K562 (cell line): ENCODE results near the gene DNAJC9. TPM values are rescaled to one million over a fixed set of nuclear protein-coding genes. Genes with fewer than 3 reads are reported as not detected.

Experiments used
- ESRRB ChIP-seq: fragments of 250-450 bp; sonication (Bioruptor Pico); IDR thresholded peaks from 2 replicates; pipeline ENCODE4 v1.5.0; 2020; ENCODE audit warnings: mild to moderate bottlenecking, moderate library complexity, borderline replicate concordance
- HDGF ChIP-seq: fragments of 450-650 bp; IDR thresholded peaks from 2 replicates; pipeline ENCODE4 v1.6.1; 2016
- JUND ChIP-seq, 2 experiments: IDR thresholded peaks; 2 replicates in 1 of 2; 3 replicates in 1 of 2; pipeline ENCODE4 v1.6.1; 2011; ENCODE audit warnings: borderline replicate concordance in 2 of 2, low read depth in 2 of 2, low read length in 2 of 2, improper control_type of control experiment in 1 of 2, missing biosample characterization in 1 of 2, missing genetic modification characterization in 1 of 2, missing genetic modification reagents in 1 of 2
- MEF2D ChIP-seq: conservative IDR thresholded peaks from 2 replicates; pipeline ENCODE4 v1.6.1; 2016; ENCODE audit warnings: low read depth, missing genetic modification characterization, missing compliant biosample characterization
- MIER1 ChIP-seq: fragments of 450-650 bp; IDR thresholded peaks from 2 replicates; pipeline ENCODE4 v1.6.1; 2016; ENCODE audit warnings: antibody characterized with exemption, mild to moderate bottlenecking, low read depth
- POLR2G ChIP-seq: fragments of 200-400 bp; formaldehyde crosslinking; IDR thresholded peaks from 2 replicates; pipeline ENCODE4 v1.6.1; 2017; ENCODE audit warnings: low read depth, mild to moderate bottlenecking, antibody characterized with exemption, low read length, moderate library complexity
- RBBP5 ChIP-seq: fragments of 200-600 bp; sonication (generic); IDR thresholded peaks from 2 replicates; pipeline ENCODE4 v1.6.1; 2012; ENCODE audit warnings: borderline replicate concordance, mild to moderate bottlenecking, low read length, control low read depth, inconsistent platforms; ENCODE audit not compliant: insufficient read depth, poor library complexity, severe bottlenecking
- RBM22 ChIP-seq: fragments of 200-400 bp; formaldehyde crosslinking; IDR thresholded peaks from 2 replicates; pipeline ENCODE4 v1.6.1; 2018; ENCODE audit warnings: low read length, low read depth; ENCODE audit not compliant: poor library complexity, severe bottlenecking
- RNF2 ChIP-seq: sonication (generic); IDR thresholded peaks from 2 replicates; pipeline ENCODE4 v1.6.1; 2016
- STAG1 ChIP-seq: sonication (generic); formaldehyde crosslinking; IDR thresholded peaks from 2 replicates; pipeline ENCODE4 v1.5.0; 2020; ENCODE audit warnings: missing genetic modification reagents, borderline replicate concordance
- ZNF217 ChIP-seq: sonication (generic); formaldehyde crosslinking; IDR thresholded peaks from 2 replicates; pipeline ENCODE4 v1.8.0; 2022; ENCODE audit warnings: mild to moderate bottlenecking, missing genetic modification reagents
- ZNF586 ChIP-seq: fragments of 450-650 bp; formaldehyde crosslinking; conservative IDR thresholded peaks from 2 replicates; pipeline ENCODE4 v1.4.0; 2020; ENCODE audit warnings: mild to moderate bottlenecking, moderate library complexity
- polyA plus RNA-seq, 8 experiments: library from polyadenylated mRNA; depleted of rRNA in 4 of 8; stranded (reverse) in 5 of 8; unstranded in 3 of 8; fragments of >200 nt; fragmentation: Nextera tagmentation in 2 of 8; fragmentation: Illumina TruSeq in 1 of 8; extraction: Ambion mirVana in 2 of 8; extraction: Trizol in 1 of 8; gene quantifications; 2 replicates each; pipeline versions ENCODE4 v1.2.1 to v1.2.3, GENCODE V29; 2011 to 2014; ENCODE audit warnings: inconsistent platforms in 1 of 8, missing spikeins in 1 of 8
- total RNA-seq, 7 experiments: library from RNA; depleted of rRNA in 6 of 7; stranded (reverse); fragments of >200 nt in 6 of 7; fragmentation: Illumina TruSeq in 2 of 7; extraction: Trizol in 2 of 7; gene quantifications; 2 replicates each; pipeline versions ENCODE4 v1.2.1 to v1.2.3, GENCODE V29; 2011 to 2021; ENCODE audit warnings: low replicate concordance in 1 of 7
- TF ChIP-seq, protein P1 (sequence below): fragments of 200-400 bp; formaldehyde crosslinking; IDR thresholded peaks from 2 replicates; pipeline ENCODE4 v1.6.1; 2017; ENCODE audit warnings: mild to moderate bottlenecking, low read depth, low read length, moderate library complexity
- TF ChIP-seq, protein P2 (sequence below): sonication (generic); formaldehyde crosslinking; IDR thresholded peaks from 2 replicates; pipeline ENCODE4 v1.8.1; 2023; ENCODE audit warnings: mild to moderate bottlenecking, missing genetic modification reagents, moderate library complexity
- TF ChIP-seq, protein P3 (sequence below): fragments of 450-650 bp; formaldehyde crosslinking; IDR thresholded peaks from 2 replicates; pipeline ENCODE4 v1.4.0; 2020; ENCODE audit warnings: mild to moderate bottlenecking
- TF ChIP-seq, protein P4 (sequence below): fragments of 450-650 bp; IDR thresholded peaks from 2 replicates; pipeline ENCODE4 v1.6.1; 2018; ENCODE audit warnings: mild to moderate bottlenecking, low read depth; ENCODE audit not compliant: partially characterized antibody

The DNAJC9 gene
- total and polyA plus RNA-seq, 9 of the 15 experiments (the other 6 are each of a cell fraction or from before 2014, with no cell fraction given): 66.7 to 133 (median 102) TPM

DNA sequence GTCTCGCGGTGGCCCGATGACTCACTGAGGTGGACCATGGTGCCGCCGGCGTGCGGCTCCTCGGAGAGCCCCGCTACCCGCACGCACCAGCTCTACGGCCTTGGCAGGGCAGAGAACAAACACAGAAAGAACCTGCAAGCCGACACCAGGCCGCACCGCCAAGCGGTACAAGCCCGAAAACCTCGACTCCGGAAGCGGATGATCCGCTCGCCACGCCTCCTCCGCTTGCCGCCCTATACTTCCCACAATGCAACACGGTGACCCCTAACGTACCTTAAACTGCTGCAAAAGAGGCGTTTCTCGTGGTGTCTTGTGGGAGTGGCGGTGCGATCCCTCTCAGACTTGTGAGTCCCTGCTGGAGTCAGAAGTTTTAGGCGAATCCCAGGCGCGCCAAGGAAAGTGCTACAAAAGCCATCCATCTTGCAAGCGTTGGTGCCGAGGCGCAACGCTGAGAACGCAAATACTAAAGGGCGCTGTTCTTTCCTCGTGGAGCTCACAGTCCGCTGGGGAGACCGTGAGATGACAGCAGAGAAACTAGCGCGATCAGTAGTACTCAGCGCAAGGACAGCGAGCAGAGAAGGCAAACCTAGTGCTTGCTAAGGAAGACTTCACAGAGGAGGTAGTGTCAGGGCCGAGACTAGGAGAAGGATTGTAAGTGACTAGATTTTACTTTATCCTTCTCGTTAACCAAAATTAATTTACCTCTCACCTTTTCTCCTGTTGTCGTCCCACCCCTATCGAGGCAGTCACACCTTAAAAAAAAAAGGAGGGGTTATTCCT lies 5.6 kb upstream of the DNAJC9 start, which contains the start of gene MRPS16 (continued):
- TF ChIP-seq STAG1 (CRISPR knock-in tag): no peak
- no peak for TF ChIP-seq HDGF
- peak; percentile 64; the same call in 1 of the 2 replicates for TF ChIP-seq MIER1
- TF ChIP-seq ZNF586 (CRISPR knock-in tag): 0 out of 2 replicates have a peak, but pooled peaks have one; percentile 11
- peak; percentile 62 for TF ChIP-seq JUND (IDR thresholded peaks at IDR 0.05; ENCODE audit: borderline replicate concordance, low read depth, low read length)
- peak; percentile 83; the same call in 2 of the 3 replicates for TF ChIP-seq JUND (tag; IDR thresholded peaks at IDR 0.05; ENCODE audit: borderline replicate concordance, low read depth, low read length)
- TF ChIP-seq MEF2D (tag): no peak
- TF ChIP-seq, protein P1, sequence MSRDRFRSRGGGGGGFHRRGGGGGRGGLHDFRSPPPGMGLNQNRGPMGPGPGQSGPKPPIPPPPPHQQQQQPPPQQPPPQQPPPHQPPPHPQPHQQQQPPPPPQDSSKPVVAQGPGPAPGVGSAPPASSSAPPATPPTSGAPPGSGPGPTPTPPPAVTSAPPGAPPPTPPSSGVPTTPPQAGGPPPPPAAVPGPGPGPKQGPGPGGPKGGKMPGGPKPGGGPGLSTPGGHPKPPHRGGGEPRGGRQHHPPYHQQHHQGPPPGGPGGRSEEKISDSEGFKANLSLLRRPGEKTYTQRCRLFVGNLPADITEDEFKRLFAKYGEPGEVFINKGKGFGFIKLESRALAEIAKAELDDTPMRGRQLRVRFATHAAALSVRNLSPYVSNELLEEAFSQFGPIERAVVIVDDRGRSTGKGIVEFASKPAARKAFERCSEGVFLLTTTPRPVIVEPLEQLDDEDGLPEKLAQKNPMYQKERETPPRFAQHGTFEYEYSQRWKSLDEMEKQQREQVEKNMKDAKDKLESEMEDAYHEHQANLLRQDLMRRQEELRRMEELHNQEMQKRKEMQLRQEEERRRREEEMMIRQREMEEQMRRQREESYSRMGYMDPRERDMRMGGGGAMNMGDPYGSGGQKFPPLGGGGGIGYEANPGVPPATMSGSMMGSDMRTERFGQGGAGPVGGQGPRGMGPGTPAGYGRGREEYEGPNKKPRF: no peak
- TF ChIP-seq, protein P2, sequence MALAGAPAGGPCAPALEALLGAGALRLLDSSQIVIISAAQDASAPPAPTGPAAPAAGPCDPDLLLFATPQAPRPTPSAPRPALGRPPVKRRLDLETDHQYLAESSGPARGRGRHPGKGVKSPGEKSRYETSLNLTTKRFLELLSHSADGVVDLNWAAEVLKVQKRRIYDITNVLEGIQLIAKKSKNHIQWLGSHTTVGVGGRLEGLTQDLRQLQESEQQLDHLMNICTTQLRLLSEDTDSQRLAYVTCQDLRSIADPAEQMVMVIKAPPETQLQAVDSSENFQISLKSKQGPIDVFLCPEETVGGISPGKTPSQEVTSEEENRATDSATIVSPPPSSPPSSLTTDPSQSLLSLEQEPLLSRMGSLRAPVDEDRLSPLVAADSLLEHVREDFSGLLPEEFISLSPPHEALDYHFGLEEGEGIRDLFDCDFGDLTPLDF (CRISPR knock-in tag): peak; percentile 66; the same call in 1 of the 2 replicates
- TF ChIP-seq RBM22: no peak
- peak; percentile 95 for TF ChIP-seq POLR2G
- TF ChIP-seq, protein P3, sequence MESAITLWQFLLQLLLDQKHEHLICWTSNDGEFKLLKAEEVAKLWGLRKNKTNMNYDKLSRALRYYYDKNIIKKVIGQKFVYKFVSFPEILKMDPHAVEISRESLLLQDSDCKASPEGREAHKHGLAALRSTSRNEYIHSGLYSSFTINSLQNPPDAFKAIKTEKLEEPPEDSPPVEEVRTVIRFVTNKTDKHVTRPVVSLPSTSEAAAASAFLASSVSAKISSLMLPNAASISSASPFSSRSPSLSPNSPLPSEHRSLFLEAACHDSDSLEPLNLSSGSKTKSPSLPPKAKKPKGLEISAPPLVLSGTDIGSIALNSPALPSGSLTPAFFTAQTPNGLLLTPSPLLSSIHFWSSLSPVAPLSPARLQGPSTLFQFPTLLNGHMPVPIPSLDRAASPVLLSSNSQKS (CRISPR knock-in tag): 0 out of 2 replicates have a peak, but pooled peaks have one; percentile 17
- TF ChIP-seq, protein P4, sequence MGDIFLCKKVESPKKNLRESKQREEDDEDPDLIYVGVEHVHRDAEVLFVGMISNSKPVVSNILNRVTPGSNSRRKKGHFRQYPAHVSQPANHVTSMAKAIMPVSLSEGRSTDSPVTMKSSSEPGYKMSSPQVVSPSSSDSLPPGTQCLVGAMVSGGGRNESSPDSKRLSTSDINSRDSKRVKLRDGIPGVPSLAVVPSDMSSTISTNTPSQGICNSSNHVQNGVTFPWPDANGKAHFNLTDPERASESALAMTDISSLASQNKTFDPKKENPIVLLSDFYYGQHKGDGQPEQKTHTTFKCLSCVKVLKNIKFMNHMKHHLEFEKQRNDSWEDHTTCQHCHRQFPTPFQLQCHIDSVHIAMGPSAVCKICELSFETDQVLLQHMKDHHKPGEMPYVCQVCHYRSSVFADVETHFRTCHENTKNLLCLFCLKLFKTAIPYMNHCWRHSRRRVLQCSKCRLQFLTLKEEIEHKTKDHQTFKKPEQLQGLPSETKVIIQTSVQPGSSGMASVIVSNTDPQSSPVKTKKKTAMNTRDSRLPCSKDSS: no peak
- no peak for TF ChIP-seq ZNF217 (CRISPR knock-in tag)
- TF ChIP-seq ESRRB (CRISPR knock-in tag): no peak
- peak; percentile 57; the same call in 1 of the 2 replicates for TF ChIP-seq RNF2
- peak; percentile 96 for TF ChIP-seq RBBP5
